ENCODE measurements around the gene ST6GALNAC3. TPM values are rescaled to one million over a fixed set of nuclear protein-coding genes. Genes with fewer than 3 reads are reported as not detected.

Gene ST6GALNAC3
- polyA plus RNA-seq, 2 of the 4 experiments (the other 2 are of a cell fraction) = 1.1 to 1.2 TPM

- ChIA-PET POLR2A (no interaction called here), CTCF (no interaction called here)
- no peak overlapping the region for H3K4me3 ChIP-seq
- no peaks in the 10 kb centered on the region for H3K9me3 ChIP-seq
- H3K4me1 ChIP-seq = no peaks in the 10 kb centered on the region
- ATAC-seq (no peak), FAIRE-seq (no peak), DNase-seq (ENCODE audit: low read depth in 1 of 2, low spot score in 1 of 2) (no peak)
- TF ChIP-seq RCOR1 (IDR thresholded peaks at IDR 0.05; ENCODE audit: low read depth, low read length) (no peak), HMGXB4 (CRISPR knock-in tag; IDR thresholded peaks at IDR 0.05; ENCODE audit: borderline replicate concordance) (no peak), NFE2L2 (conservative IDR thresholded peaks at IDR 0.05; ENCODE audit: low read length) (no peak), POLR2AphosphoS2 (conservative IDR thresholded peaks at IDR 0.05; ENCODE audit: low read length) (no peak), CBX2 (IDR thresholded peaks at IDR 0.05; ENCODE audit: borderline replicate concordance, low read depth) (no peak)
- TF ChIP-seq, protein P1, sequence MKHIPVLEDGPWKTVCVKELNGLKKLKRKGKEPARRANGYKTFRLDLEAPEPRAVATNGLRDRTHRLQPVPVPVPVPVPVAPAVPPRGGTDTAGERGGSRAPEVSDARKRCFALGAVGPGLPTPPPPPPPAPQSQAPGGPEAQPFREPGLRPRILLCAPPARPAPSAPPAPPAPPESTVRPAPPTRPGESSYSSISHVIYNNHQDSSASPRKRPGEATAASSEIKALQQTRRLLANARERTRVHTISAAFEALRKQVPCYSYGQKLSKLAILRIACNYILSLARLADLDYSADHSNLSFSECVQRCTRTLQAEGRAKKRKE (CRISPR knock-in tag; IDR thresholded peaks at IDR 0.05; ENCODE audit: low read depth) = no peak
- 52% methylated on average over 3 of the region's 3 CpGs for WGBS (ENCODE audit: missing lambda C conversion rate)
- no peak overlapping the region for H3K27ac ChIP-seq
- no peak overlapping the region for H3K4me2 ChIP-seq
These were observed 24.3 kb downstream of the ST6GALNAC3 start for GRCh38 chr1:76098845-76099244.

DNA sequence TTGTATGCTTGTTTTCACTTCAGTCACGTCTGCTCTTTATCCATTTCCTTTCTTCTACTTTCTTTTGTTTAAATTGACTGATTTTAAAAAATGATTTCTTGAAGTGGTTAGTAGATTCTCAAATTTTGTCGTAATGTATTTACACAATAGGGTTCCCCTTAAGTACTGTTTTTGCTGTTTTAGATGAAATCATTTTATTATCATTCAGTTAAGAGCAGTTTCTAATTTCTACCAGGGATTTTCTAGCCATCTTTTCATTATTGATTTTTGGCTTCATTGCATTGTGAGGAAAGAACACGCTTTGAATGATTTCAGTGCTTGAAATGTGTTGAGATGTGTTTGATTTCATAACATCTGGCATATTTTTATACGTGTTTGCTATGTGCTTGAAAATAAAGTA lies 27.0 kb downstream of the ST6GALNAC3 start:
- FAIRE-seq (no peak), ATAC-seq (no peak), DNase-seq (ENCODE audit: low read depth in 1 of 2, low spot score in 1 of 2) (no peak)
- no peak overlapping the region for H3K27ac ChIP-seq
- H3K4me1 ChIP-seq = no peaks in the 10 kb centered on the region
- H3K4me2 ChIP-seq = no peak overlapping the region
- ChIA-PET POLR2A (no interaction called here), CTCF (no interaction called here)
- no peaks in the 10 kb centered on the region for H3K9me3 ChIP-seq
- TF ChIP-seq EP300 (IDR thresholded peaks at IDR 0.05) (no peak), TP53 (CRISPR knock-in tag; IDR thresholded peaks at IDR 0.05) (no peak), CHD4 (IDR thresholded peaks at IDR 0.05; ENCODE audit: borderline replicate concordance) (no peak), HEYL (CRISPR knock-in tag; IDR thresholded peaks at IDR 0.05) (no peak), REST (IDR thresholded peaks at IDR 0.05) (no peak), GATA3 (IDR thresholded peaks at IDR 0.05; ENCODE audit: borderline replicate concordance) (no peak), ESRRA (IDR thresholded peaks at IDR 0.05; ENCODE audit: borderline replicate concordance, low read length) (no peak), RFX5 (IDR thresholded peaks at IDR 0.05) (no peak), ZFP36 (IDR thresholded peaks at IDR 0.05; ENCODE audit: borderline replicate concordance, partially characterized antibody) (no peak), HDAC2 (IDR thresholded peaks at IDR 0.05) (no peak), E2F6 (IDR thresholded peaks at IDR 0.05; ENCODE audit: borderline replicate concordance, low read depth) (no peak), PHF8 (IDR thresholded peaks at IDR 0.05; ENCODE audit: borderline replicate concordance, low read depth) (no peak)
- TF ChIP-seq, protein P2, sequence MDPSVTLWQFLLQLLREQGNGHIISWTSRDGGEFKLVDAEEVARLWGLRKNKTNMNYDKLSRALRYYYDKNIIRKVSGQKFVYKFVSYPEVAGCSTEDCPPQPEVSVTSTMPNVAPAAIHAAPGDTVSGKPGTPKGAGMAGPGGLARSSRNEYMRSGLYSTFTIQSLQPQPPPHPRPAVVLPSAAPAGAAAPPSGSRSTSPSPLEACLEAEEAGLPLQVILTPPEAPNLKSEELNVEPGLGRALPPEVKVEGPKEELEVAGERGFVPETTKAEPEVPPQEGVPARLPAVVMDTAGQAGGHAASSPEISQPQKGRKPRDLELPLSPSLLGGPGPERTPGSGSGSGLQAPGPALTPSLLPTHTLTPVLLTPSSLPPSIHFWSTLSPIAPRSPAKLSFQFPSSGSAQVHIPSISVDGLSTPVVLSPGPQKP (IDR thresholded peaks at IDR 0.05; ENCODE audit: low read depth, low read length) = no peak
- TF ChIP-seq, protein P3, sequence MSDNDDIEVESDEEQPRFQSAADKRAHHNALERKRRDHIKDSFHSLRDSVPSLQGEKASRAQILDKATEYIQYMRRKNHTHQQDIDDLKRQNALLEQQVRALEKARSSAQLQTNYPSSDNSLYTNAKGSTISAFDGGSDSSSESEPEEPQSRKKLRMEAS (IDR thresholded peaks at IDR 0.05) = no peak
- no peak overlapping the region for H3K4me3 ChIP-seq
- WGBS (ENCODE audit: missing lambda C conversion rate) = 61% methylated on average over 4 of the region's 4 CpGs

Data from A549 (cell line).